Liver (tissue), 3 donors: ENCODE results near the gene PUS3.

Experiments used
- CTCF ChIP-seq: fragments of 150-350 bp; IDR thresholded peaks from 2 replicates; pipeline ENCODE4 v1.5.1; 2017; ENCODE audit warnings: improper control_type of control experiment, low read depth, low read length; ENCODE audit not compliant: missing input control
- GABPA ChIP-seq, 2 donors: IDR thresholded peaks in 1 of 2; conservative IDR thresholded peaks in 1 of 2; 2 replicates each; pipeline ENCODE4 v1.6.1; 2016; ENCODE audit warnings: antibody characterized with exemption in 2 of 2, mild to moderate bottlenecking in 1 of 2, moderate library complexity in 1 of 2
- RAD21 ChIP-seq, 2 donors: IDR thresholded peaks; 2 replicates each; pipeline ENCODE4 v1.6.1; 2016; ENCODE audit warnings: antibody characterized with exemption in 2 of 2, mild to moderate bottlenecking in 2 of 2
- TAF1 ChIP-seq: conservative IDR thresholded peaks from 2 replicates; pipeline ENCODE4 v1.6.1; 2016; ENCODE audit warnings: antibody characterized with exemption, mild to moderate bottlenecking
- TF ChIP-seq, protein P1 (sequence below): IDR thresholded peaks from 2 replicates; pipeline ENCODE4 v1.6.1; 2016; ENCODE audit warnings: antibody characterized with exemption, mild to moderate bottlenecking
- donor health status: healthy.
- donor health status: healthy.

DNA sequence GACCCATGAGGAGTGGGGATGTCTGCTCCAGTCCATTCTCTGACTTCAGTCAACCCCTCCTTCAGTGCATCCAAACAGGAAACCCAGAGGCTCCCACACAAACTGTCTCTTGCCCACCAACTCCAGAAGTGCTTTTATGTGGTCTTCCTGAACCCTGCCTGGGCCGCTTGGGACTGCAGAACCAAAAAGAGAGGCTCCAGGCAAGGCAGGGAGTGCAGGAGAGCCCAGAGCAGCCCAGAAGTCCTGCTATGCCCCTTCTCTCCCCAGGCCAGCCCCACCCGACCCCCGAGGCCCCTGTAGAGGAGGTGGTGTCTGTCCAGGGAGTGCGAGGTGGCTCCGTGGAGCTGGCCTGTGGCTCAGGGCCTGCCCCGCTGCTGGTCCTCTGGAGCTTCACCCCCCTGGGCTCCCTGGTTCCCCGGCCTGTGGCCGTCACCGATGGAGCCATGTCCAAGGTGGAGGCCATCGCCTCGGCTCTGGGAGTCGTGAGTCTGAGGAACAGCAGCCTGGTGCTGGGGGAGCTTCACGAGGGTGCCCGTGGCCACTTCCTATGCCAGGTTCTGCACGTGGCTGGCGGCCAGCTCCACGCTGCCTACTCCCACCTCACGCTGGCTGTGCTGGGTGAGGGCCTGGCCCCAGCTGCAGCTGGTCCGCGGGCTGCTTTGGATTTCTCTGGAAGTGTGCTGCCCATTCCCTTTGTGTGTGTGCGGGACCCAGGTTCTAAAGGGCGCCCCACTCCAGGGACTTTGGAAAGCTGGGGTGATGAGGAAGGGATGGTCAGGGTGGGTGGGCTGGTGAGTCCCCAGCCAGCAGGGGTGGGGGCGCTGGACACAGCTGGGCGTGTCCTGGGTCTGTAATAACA is 44.6 kb upstream of the PUS3 start:
- TF ChIP-seq TAF1, result no peak
- no peak for TF ChIP-seq RAD21 (IDR thresholded peaks at IDR 0.05)
- TF ChIP-seq GABPA (IDR thresholded peaks at IDR 0.05 in 1 of 2, conservative IDR thresholded peaks at IDR 0.05 in 1 of 2), result no peak
- TF ChIP-seq CTCF, result no peak
- TF ChIP-seq, protein P1, sequence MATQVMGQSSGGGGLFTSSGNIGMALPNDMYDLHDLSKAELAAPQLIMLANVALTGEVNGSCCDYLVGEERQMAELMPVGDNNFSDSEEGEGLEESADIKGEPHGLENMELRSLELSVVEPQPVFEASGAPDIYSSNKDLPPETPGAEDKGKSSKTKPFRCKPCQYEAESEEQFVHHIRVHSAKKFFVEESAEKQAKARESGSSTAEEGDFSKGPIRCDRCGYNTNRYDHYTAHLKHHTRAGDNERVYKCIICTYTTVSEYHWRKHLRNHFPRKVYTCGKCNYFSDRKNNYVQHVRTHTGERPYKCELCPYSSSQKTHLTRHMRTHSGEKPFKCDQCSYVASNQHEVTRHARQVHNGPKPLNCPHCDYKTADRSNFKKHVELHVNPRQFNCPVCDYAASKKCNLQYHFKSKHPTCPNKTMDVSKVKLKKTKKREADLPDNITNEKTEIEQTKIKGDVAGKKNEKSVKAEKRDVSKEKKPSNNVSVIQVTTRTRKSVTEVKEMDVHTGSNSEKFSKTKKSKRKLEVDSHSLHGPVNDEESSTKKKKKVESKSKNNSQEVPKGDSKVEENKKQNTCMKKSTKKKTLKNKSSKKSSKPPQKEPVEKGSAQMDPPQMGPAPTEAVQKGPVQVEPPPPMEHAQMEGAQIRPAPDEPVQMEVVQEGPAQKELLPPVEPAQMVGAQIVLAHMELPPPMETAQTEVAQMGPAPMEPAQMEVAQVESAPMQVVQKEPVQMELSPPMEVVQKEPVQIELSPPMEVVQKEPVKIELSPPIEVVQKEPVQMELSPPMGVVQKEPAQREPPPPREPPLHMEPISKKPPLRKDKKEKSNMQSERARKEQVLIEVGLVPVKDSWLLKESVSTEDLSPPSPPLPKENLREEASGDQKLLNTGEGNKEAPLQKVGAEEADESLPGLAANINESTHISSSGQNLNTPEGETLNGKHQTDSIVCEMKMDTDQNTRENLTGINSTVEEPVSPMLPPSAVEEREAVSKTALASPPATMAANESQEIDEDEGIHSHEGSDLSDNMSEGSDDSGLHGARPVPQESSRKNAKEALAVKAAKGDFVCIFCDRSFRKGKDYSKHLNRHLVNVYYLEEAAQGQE, result no peak
